Skeletal muscle tissue (tissue), 5 donors: ENCODE data around the gene ANKDD1B. TPM values are rescaled to one million over a fixed set of nuclear protein-coding genes. Genes with fewer than 3 reads are reported as not detected.

Source experiments
- H3K27ac ChIP-seq: one replicate; pipeline ENCODE4 v1.7.0; 2013; ENCODE audit warnings: mild to moderate bottlenecking, low read depth, low read length, inconsistent platforms
- H3K27me3 ChIP-seq, 3 donors: one replicate each; pipeline ENCODE4 v1.7.0; 2013; ENCODE audit warnings: low read length in 3 of 3; ENCODE audit not compliant: control insufficient read depth in 3 of 3, insufficient read depth in 3 of 3
- H3K36me3 ChIP-seq, 3 donors: one replicate each; pipeline ENCODE4 v1.7.0; 2013; ENCODE audit warnings: low read length in 3 of 3; ENCODE audit not compliant: control insufficient read depth in 3 of 3, insufficient read depth in 3 of 3
- H3K4me1 ChIP-seq, 3 donors: one replicate each; pipeline ENCODE4 v1.7.0; 2013; ENCODE audit warnings: low read length in 3 of 3, mild to moderate bottlenecking in 3 of 3; ENCODE audit not compliant: control insufficient read depth in 3 of 3, insufficient read depth in 3 of 3
- H3K4me3 ChIP-seq, 3 donors: one replicate each; pipeline ENCODE4 v1.7.0; 2013; ENCODE audit warnings: low read length in 3 of 3
- H3K9ac ChIP-seq, 3 donors: one replicate each; pipeline ENCODE4 v1.7.0; 2013; ENCODE audit warnings: low read length in 3 of 3, mild to moderate bottlenecking in 3 of 3, moderate library complexity in 2 of 3, low read depth in 1 of 3
- H3K9me3 ChIP-seq, 3 donors: one replicate each; pipeline ENCODE4 v1.7.0; 2013; ENCODE audit warnings: low read length in 3 of 3; ENCODE audit not compliant: control insufficient read depth in 3 of 3
- small RNA-seq: library from RNA; depleted of rRNA; stranded (forward); fragments of <200 nt; gene quantifications from one replicate; pipeline ENCODE3, GENCODE V24; 2014
- total RNA-seq: library from RNA; depleted of rRNA; stranded (reverse); fragments of >200 nt; gene quantifications from one replicate; pipeline ENCODE4 v1.2.3, GENCODE V29; 2014
- donor health status: Osteomylitis.

The ANKDD1B gene
- total RNA-seq, 1 donor from 2014 or later = 3.7 TPM

DNA sequence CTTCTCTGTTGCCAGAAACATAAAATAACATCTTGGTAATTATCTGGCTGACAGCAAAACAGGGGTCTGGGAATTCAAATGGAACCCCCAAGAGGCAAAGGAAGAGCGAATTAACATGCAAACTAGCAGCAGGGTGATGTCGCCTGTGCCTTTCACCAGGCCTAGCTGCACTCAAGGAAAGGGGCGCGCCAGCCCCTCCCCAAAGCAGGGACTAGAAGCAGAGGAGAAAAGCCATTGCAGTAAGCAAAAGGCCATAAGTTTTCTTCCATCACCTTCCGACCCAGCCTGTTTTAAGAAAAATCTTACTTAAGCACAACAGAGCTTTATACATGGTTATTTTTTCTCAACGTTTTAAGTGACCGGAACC, 105.4 kb downstream of the ANKDD1B start:
- H3K9me3 ChIP-seq = no peaks in the 10 kb centered on the region
- H3K36me3 ChIP-seq = peaks cover 0 to 4% (median 2%) of the 10 kb centered on the region in 3 donors
- H3K4me3 ChIP-seq = peak overlapping the region; percentile 93 to 99 (median 98)
- peak overlapping the region; percentile 75 to 93 (median 84) for H3K9ac ChIP-seq
- H3K27me3 ChIP-seq = no peaks in the 10 kb centered on the region
- peaks cover 4 to 13% (median 5%) of the 10 kb centered on the region in 3 donors for H3K4me1 ChIP-seq
- peak overlapping the region; percentile 72 for H3K27ac ChIP-seq

GRCh38 chr5:75717082-75717922, 106.0 kb downstream of the ANKDD1B start, which contains the start of gene POC5:
Gene POC5 (minus strand): TSS chr5:75717437. CDS start chr5:75712937, 4,500 bp downstream.
- Histone ChIP-seq H3K36me3 (peaks cover 0 to 4% (median 2%) of the 10 kb centered on the region in 3 donors), H3K4me1 (peaks cover 4 to 13% (median 5%) of the 10 kb centered on the region in 3 donors), H3K27ac (peak within 1 kb of the TSS; percentile 72), H3K9ac (peak within 1 kb of the TSS; percentile 75 to 93 (median 84)), H3K27me3 (no peaks in the 10 kb centered on the region), H3K4me3 (peak within 1 kb of the TSS; percentile 93 to 99 (median 98)), H3K9me3 (no peaks in the 10 kb centered on the region)

DNA sequence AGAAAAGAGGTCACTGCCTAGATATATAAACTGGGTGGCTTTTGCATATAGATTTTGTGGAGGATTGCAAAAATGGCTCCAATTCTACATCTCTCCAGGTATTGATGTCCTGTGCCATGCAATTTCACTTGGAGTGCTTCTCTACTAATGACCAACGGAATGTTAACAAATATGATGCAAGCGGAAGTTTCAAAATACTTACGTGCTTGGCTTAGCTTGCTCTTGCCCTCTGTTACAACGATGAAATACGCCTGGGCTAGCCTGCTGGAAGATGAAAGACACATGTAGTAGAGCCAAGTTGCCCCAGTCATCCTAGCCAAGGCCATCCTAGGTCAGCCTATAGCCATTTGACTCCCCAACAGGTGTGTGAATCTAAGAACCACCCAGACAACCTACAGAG, 109.6 kb downstream of the ANKDD1B start:
- H3K9ac ChIP-seq = no peak overlapping the region
- H3K4me1 ChIP-seq = peaks cover 4 to 9% (median 5%) of the 10 kb centered on the region in 3 donors
- H3K4me3 ChIP-seq = no peak overlapping the region
- H3K9me3 ChIP-seq = no peaks in the 10 kb centered on the region
- no peak overlapping the region for H3K27ac ChIP-seq
- no peaks in the 10 kb centered on the region for H3K27me3 ChIP-seq
- H3K36me3 ChIP-seq = no peaks in the 10 kb centered on the region

Small RNA genes within 50 kb of the gene (small RNA-seq; reads per million reads assigned to genes)
- not detected for gene RNU6-680P

Other genes starting within 250 kb of the ANKDD1B start
- 36.5 TPM for gene CERT1, start 99.8 kb upstream of the ANKDD1B start, total RNA-seq
- 20.4 TPM for gene POLK, start 99.6 kb upstream of the ANKDD1B start, total RNA-seq
- 4.2 TPM for gene POC5, start 106.0 kb downstream of the ANKDD1B start, total RNA-seq